HL-60 (cell line): ENCODE results near the gene NEK11.

ENCODE experiments used
- DNase-seq, 2 experiments: peaks; one replicate each; pipeline ENCODE4 v3.0.0-alpha.2; 2010 to 2020; ENCODE audit warnings: low read depth in 1 of 2, low spot score in 1 of 2
- H3K27ac ChIP-seq: fragments of 250-450 bp; sonication (Bioruptor Pico); replicated peaks from 2 replicates; pipeline ENCODE4 v1.5.1; 2020; ENCODE audit warnings: mild to moderate bottlenecking, moderate library complexity
- H3K27me3 ChIP-seq: fragments of 250-450 bp; sonication (Bioruptor Pico); 2 replicates; pipeline ENCODE4 v1.5.1; 2021; ENCODE audit warnings: mild to moderate bottlenecking, moderate library complexity; ENCODE audit not compliant: insufficient read depth, poor library complexity, severe bottlenecking
- H3K4me3 ChIP-seq: replicated peaks from 2 replicates; pipeline ENCODE4 v1.5.1; 2011; ENCODE audit warnings: mild to moderate bottlenecking, control low read depth, low read length; ENCODE audit not compliant: insufficient read depth
- CTCF ChIP-seq: IDR thresholded peaks from one replicate; pipeline ENCODE4 v1.5.1; 2011; ENCODE audit warnings: low read length, control low read depth, inconsistent platforms; ENCODE audit not compliant: insufficient read depth
- GABPA ChIP-seq: IDR thresholded peaks from 2 replicates; pipeline ENCODE4 v1.6.1; 2012; ENCODE audit warnings: low read depth
- POLR2AphosphoS5 ChIP-seq: IDR thresholded peaks from 2 replicates; pipeline ENCODE4 v1.6.1; 2012; ENCODE audit warnings: low read depth
- REST ChIP-seq: IDR thresholded peaks from 2 replicates; pipeline ENCODE4 v1.6.1; 2012; ENCODE audit warnings: low read depth; ENCODE audit not compliant: insufficient replicate concordance
- SPI1 ChIP-seq: IDR thresholded peaks from 2 replicates; pipeline ENCODE4 v1.6.1; 2012; ENCODE audit warnings: low read depth, mild to moderate bottlenecking, borderline replicate concordance

The NEK11 gene

GRCh38 chr3:131169331-131169730 is 142.7 kb downstream of the NEK11 start:
- no peak for DNase-seq
- H3K4me3 ChIP-seq = no peak overlapping the region
- TF ChIP-seq CTCF (no peak), POLR2AphosphoS5 (no peak), GABPA (no peak), REST (no peak), SPI1 (no peak)
- H3K27me3 ChIP-seq = no peaks in the 10 kb centered on the region
- H3K27ac ChIP-seq = no peak overlapping the region

- Histone ChIP-seq H3K27me3 (no peaks in the 10 kb centered on the region), H3K4me3 (no peak overlapping the region), H3K27ac (no peak overlapping the region)
- no peak for DNase-seq
- TF ChIP-seq CTCF = no peak
- no peak for TF ChIP-seq POLR2AphosphoS5
- no peak for TF ChIP-seq REST
- no peak for TF ChIP-seq GABPA
- no peak for TF ChIP-seq SPI1
These were observed 146.0 kb downstream of the NEK11 start for GRCh38 chr3:131172502-131173200.

GRCh38 chr3:131174752-131175151 is 148.1 kb downstream of the NEK11 start:
- Histone ChIP-seq H3K4me3 (no peak overlapping the region), H3K27me3 (no peaks in the 10 kb centered on the region), H3K27ac (peak overlapping the region; percentile 24; the same call in 1 of the 2 replicates)
- peak in 1 of 2 experiments; percentile 61 for DNase-seq
- TF ChIP-seq POLR2AphosphoS5 (peak; percentile 36; the same call in 1 of the 2 replicates), REST (no peak)
